ENCODE results near the gene NUDT8. TPM values are rescaled to one million over a fixed set of nuclear protein-coding genes. Genes with fewer than 3 reads are reported as not detected.

Gene NUDT8
- total and polyA plus RNA-seq, 10 of the 15 experiments (the other 5 are each of a cell fraction or from before 2014, with no cell fraction given) = 0.32 to 18.2 (median 9.8) TPM

- TF ChIP-seq ZNF207 (IDR thresholded peaks at IDR 0.05; ENCODE audit: borderline replicate concordance) (no peak), NR2F1 (conservative IDR thresholded peaks at IDR 0.05) (peak; percentile 98), SMAD5 (IDR thresholded peaks at IDR 0.05; ENCODE audit: low read depth) (no peak), RUNX3 (IDR thresholded peaks at IDR 0.05; ENCODE audit: low read length) (peak; percentile 94), MEF2A (IDR thresholded peaks at IDR 0.05; ENCODE audit: insufficient read depth, low read depth, low read length) (peak; percentile 78; the same call in 1 of the 2 replicates), ZBTB40 (IDR thresholded peaks at IDR 0.05; ENCODE audit: borderline replicate concordance) (0 out of 2 replicates have a peak, but pooled peaks have one; percentile 27), STAT3 (IDR thresholded peaks at IDR 0.05; ENCODE audit: low read depth, low read length) (no peak), POLR2A (IDR thresholded peaks at IDR 0.05; ENCODE audit: low read depth, low read length) (peak; percentile 28; the same call in 1 of the 2 replicates), MYC (IDR thresholded peaks at IDR 0.05; ENCODE audit: insufficient read depth, insufficient read length, insufficient replicate concordance, low read length, severe bottlenecking) (no peak), RAD21 (IDR thresholded peaks at IDR 0.05; ENCODE audit: insufficient read depth, low read depth, low read length) (peak; percentile 37; the same call in 1 of the 2 replicates), BHLHE40 (IDR thresholded peaks at IDR 0.05; ENCODE audit: borderline replicate concordance in 1 of 2, low read depth in 2 of 2, low read length in 1 of 2) (peak; percentile 53 to 66; a peak in 2 of 4 replicates), BRCA1 (IDR thresholded peaks at IDR 0.05; ENCODE audit: low read depth, low read length) (no peak), TBL1XR1 (IDR thresholded peaks at IDR 0.05; ENCODE audit: low read depth, low read length) (peak; percentile 67), TCF12 (IDR thresholded peaks at IDR 0.05; ENCODE audit: low read depth, low read length) (peak; percentile 84), CREM (IDR thresholded peaks at IDR 0.05; ENCODE audit: low read depth) (0 out of 2 replicates have a peak, but pooled peaks have one; percentile 42), LARP7 (IDR thresholded peaks at IDR 0.05) (0 out of 2 replicates have a peak, but pooled peaks have one; percentile 20), RBBP5 (conservative IDR thresholded peaks at IDR 0.05) (no peak), SUZ12 (IDR thresholded peaks at IDR 0.05; ENCODE audit: unreplicated experiment) (no peak), BCL11A (IDR thresholded peaks at IDR 0.05; ENCODE audit: low read depth, low read length) (0 out of 2 replicates have a peak, but pooled peaks have one; percentile 43), CBX3 (IDR thresholded peaks at IDR 0.05; ENCODE audit: borderline replicate concordance, low read depth) (no peak), PRDM15 (CRISPR knock-in tag; IDR thresholded peaks at IDR 0.05) (no peak), PKNOX1 (IDR thresholded peaks at IDR 0.05) (no peak), ATF7 (IDR thresholded peaks at IDR 0.05; ENCODE audit: low read depth) (0 out of 2 replicates have a peak, but pooled peaks have one; percentile 14)
Observed at GRCh38 chr11:67600324-67601029, 29.3 kb downstream of the NUDT8 start (continued).
